HG03196 (cell line): ENCODE results near the gene LCN1.
"Not testable (repeated sequence)": the region's sequence is repeated elsewhere in the genome, so short reads cannot be mapped to it uniquely, and the experiment has no call there.

Experiments used
- ATAC-seq: cut with Tn5 transposase; IDR thresholded peaks from one replicate; pipeline ENCODE4 v1.9.1; 2021; ENCODE audit not compliant: unreplicated experiment

Gene LCN1

GRCh38 chr9:135504262-135505243 is 16.7 kb upstream of the LCN1 start:
- ATAC-seq, result no peak

GRCh38 chr9:135505406-135506187 is 15.6 kb upstream of the LCN1 start:
- no peak for ATAC-seq

DNA sequence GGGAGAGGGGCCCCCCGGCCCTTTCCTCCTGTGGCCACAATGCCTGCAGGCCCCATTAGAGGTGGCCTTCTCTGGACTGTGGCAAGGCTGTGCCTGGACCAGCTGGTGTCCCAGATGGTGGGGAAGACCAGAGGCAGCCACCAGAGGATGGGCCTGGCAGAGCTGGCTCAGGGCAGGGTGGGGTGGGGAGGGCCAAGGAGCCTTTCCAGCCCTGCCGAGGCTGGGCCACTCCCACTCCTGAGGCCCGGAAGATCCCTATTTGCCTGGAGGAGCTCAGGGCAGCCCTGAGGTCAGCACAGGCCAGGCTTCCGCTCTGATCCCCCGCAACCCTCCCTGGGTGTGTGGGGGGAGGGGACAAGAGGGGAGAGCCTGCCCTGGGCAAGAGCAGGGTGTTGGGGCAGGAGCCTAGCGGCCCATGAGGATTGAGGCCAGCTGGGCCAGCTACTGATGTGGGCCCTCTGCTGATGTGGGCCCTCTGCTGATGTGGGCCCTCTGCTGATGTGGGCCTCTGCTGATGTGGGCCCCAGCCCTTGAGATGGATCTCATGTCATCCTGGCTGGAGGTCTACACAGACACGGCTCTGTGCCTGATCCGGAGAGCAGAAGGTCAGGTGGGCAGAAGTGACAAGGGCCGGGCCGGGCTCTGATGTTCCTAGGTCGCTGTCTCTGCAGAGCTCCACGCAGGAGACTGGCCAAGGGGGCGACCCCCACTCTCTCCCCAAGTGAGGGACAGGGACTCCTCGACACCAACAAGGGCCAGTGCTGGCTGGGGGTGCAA is 14.7 kb upstream of the LCN1 start:
- no peak for ATAC-seq

GRCh38 chr9:135507104-135508035 is 13.9 kb upstream of the LCN1 start:
- ATAC-seq, result no peak

DNA sequence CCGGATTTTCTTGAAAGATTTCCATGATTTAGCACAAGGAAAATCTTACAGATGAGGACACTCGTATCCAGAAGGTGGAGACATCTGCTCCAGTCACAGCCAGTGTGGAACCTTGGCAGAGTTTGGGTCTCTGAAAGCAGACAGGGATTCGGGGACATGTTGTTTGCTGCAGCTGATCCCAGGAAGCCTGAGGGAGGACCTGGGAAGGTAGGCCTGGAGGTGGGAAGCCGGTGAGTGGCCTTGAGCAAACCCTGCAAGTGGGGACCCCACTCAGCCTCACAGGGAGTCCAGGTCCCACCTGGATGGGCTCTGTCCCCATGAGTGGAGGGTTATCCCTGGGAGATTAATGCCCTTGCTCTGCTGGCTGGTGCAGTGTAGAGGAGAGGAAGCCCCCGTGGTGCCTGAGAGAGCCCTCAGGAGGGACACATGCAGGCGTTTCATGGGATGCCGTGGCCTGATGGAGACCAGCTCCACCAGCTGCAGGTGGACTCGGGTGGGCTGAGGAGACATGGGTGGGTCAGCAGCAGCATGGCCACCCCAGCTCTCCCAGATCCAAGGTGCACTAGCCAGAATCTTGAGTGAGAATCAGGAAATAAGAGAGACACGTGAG is 12.9 kb upstream of the LCN1 start:
- no peak for ATAC-seq

- no peak for ATAC-seq
These were observed 11.8 kb upstream of the LCN1 start for GRCh38 chr9:135509458-135509857.

DNA sequence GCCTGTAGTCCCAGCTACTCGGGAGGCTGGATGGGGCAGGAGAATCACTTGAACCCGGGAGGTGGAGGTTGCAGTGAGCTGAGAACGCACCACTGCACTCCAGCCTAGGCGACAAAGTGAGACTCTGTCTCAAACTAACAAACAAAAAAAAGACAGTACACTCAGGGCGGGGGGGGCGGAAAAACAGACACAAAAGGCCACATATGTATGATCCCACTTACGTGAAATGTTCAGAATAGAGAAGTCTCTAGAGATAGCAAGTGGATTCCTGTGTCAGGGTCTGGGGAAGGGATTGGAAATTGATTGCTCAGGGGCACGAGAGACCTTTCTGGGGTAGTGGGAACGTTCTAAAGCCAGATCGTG is 9.0 kb upstream of the LCN1 start:
- no peak for ATAC-seq

- no peak for ATAC-seq
These were observed 8.3 kb upstream of the LCN1 start for GRCh38 chr9:135512904-135513303.

DNA sequence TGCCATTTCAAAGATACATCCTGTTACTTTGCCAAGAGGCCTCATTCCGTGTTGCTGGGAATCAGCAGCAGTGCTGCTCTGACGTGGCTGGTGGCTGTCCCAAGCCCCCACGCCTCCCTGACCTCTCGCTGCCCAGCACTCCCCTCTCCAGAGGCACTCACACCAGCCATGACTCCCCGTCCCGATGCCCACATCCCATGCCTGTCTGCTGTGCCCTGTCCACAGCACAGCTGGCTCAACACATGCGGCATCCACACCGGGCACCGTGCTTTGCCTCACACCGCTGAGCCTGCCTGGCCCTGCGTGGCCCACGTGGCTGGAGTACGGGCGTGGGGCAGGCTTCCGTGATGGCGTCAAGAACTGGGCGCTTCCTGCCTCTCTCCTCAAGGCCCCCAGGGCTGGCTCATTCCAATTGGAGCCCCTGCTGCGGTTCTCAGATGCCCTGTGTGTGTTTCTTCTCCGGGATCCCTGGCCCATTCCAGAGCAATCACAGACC is 7.8 kb upstream of the LCN1 start:
- no peak for ATAC-seq

- ATAC-seq, result not testable (repeated sequence)
These were observed 7.3 kb upstream of the LCN1 start for GRCh38 chr9:135513906-135514305.

DNA sequence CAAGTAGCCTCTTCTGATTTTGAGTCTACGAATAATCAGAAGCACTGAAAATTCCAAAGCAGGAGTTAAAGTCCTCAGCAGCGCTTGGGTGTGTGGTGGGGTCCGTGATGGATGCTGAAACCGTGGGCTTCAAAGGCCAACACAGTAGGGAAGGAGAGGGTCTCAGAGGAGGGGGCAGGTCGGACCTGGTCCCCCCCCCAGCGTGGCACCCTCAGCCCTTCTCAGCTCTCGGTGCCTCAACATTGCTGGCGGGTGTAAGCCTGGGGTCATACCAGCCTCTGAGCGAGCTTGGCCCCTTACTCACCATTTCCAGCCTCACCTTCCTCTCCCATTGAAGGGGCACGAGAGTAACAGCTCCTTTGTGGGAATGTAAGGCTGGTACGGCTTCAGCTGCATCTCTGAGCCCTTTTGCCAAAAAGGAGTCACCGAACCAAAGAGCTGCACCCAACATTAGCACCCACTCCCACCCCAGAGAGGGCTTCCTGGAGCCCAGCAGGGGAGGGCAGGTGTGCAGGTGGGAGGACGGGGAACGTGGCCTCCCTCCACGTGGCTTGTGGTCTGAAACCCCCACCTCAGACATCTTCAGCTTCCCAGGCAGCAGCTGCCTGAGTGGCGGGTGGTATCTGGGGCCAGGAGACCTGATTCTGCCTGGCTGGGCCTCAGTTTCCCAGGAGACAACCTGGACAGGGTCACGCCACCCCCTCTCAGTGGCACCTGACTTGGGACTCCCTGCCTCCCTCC is 6.7 kb upstream of the LCN1 start:
- no peak for ATAC-seq

- ATAC-seq, result no peak
These were observed 5.9 kb upstream of the LCN1 start for GRCh38 chr9:135515083-135515951.

GRCh38 chr9:135516132-135516860 is 4.9 kb upstream of the LCN1 start:
- no peak for ATAC-seq

- no peak for ATAC-seq
These were observed 3.8 kb upstream of the LCN1 start for GRCh38 chr9:135517407-135517822.

DNA sequence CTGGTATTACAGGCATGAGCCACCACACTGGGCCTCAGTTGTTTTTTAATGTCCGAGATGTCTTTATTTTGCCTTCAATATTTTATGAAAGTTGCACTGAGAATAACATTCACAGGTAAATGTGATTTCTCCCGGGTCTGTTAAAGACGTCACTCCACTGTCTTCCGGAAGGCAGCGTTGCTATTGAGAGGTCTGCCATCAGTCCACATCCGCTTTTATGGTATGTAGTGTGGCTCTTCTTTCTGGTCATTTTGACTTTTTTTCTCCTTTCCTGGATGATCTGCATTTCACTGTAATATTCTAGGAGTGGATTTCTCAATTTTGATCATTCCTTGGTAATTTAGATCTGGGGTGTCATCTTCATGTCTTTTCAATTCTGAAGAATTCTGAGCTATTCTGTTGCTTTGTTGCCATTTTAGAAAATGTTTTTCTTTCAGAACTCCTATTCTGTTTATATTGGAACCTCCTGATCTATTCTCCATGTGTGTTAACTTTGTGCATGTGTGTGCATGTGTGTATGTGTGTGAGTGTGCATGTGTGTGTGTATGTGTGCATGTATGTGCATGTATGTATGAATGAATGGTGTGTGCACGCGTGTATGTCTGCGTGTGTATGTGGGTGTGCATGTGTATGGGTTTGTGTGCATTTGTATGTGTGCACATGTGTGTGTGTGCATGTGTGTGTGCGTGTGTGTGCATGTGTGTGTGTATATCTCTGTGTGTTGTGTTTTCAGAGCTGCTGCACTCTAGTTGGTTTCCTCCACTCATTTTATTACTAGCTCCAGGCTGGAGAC is 1.9 kb upstream of the LCN1 start:
- no peak for ATAC-seq

- no peak for ATAC-seq
These were observed 412 bp downstream of the LCN1 start for GRCh38 chr9:135521608-135522095.
